Measurements from ENCODE around the gene NBPF4.

DNA sequence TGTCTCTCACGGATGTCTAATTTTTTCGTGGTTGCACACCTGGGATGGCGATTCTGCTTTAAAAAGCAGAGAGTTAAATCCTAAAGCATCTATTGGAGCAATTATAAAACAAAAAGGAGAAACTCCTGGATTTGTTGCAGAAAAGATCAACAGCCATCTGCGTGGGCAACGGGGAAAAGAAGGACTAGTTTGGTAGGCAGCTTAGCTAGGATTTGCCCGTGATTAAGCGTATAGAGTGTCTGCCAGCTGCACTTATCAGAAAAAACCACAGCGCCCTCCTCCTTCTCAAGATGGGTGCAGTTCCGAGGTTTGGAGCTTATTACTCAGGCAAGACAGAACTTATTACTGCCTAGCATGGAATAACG, 43.2 kb downstream of the NBPF4 start:
- TF ChIP-seq, protein P1, sequence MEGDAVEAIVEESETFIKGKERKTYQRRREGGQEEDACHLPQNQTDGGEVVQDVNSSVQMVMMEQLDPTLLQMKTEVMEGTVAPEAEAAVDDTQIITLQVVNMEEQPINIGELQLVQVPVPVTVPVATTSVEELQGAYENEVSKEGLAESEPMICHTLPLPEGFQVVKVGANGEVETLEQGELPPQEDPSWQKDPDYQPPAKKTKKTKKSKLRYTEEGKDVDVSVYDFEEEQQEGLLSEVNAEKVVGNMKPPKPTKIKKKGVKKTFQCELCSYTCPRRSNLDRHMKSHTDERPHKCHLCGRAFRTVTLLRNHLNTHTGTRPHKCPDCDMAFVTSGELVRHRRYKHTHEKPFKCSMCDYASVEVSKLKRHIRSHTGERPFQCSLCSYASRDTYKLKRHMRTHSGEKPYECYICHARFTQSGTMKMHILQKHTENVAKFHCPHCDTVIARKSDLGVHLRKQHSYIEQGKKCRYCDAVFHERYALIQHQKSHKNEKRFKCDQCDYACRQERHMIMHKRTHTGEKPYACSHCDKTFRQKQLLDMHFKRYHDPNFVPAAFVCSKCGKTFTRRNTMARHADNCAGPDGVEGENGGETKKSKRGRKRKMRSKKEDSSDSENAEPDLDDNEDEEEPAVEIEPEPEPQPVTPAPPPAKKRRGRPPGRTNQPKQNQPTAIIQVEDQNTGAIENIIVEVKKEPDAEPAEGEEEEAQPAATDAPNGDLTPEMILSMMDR (IDR thresholded peaks at IDR 0.05), result peak in 4 of 7 experiments; percentile 8 to 30 (median 22)
- TF ChIP-seq POLR2A (IDR thresholded peaks at IDR 0.05), result no peak
